Measurements from ENCODE around the gene ZNF485. TPM values are rescaled to one million over a fixed set of nuclear protein-coding genes. Genes with fewer than 3 reads are reported as not detected.
A peak's percentile ranks its signal among the peaks of the same experiment; 100 is the strongest.

ZNF485 gene
- total and polyA plus RNA-seq, 2 donors (not counting 1 experiment from before 2014, with no cell fraction given) = 4.8 to 8.4 TPM

DNA sequence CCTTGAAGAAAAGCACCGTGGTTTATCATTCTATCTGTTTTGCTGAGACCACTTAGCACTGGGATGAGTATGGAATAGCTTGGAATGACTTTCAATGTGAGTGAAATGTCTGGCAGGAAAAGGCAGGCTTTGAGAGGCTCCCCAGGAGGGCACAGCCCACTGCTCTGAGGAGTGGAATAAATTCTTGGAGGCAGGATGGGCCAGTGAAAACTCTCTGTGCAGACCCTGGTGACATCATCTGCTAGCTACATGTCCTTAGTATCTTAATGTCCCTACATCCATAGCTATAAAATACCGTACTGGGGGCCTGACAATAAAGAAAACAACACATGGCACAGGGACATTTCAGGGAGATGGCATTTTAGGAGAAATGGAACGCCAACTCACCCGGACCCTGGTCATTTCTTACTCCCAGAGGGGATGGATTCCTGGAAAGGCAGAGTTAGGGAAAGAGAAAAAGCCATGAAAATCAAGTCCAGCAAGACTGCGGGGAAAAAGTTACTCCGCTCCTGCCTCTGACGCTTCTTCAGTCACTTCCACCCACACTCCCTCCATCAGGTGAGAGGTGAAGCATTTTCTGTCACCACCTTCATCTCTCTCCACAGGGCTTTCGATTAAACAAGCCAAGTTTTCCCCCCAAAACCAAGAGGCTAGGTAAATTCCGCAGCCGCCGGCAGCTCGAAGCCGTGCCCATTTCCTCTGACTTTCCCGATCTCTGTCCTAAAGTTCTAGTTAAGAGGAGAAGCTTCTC lies 32.8 kb upstream of the ZNF485 start:
- Histone ChIP-seq H4K20me1 (ENCODE audit: control insufficient read depth, insufficient read depth, low read length, poor library complexity, severe bottlenecking) (no peaks in the 10 kb centered on the region), H3K4me2 (replicated peaks; ENCODE audit: low read depth, low read length, poor library complexity, severe bottlenecking) (peak overlapping the region; percentile 74), H3K9ac (ENCODE audit: low read length) (no peak overlapping the region), H3K36me3 (replicated peaks in 1 of 2; ENCODE audit: control extremely low read depth in 1 of 2, control insufficient read depth in 1 of 2, extremely low read depth in 1 of 2, insufficient read depth in 2 of 2, low read length in 1 of 2) (no peaks in the 10 kb centered on the region), H3K4me1 (ENCODE audit: control insufficient read depth in 2 of 2, insufficient read depth in 2 of 2, low read length in 2 of 2) (peaks cover 17 to 27% of the 10 kb centered on the region in 2 donors), H3K27me3 (replicated peaks in 1 of 4; ENCODE audit: control extremely low read depth in 1 of 4, control insufficient read depth in 3 of 4, insufficient read depth in 4 of 4, low read length in 3 of 4) (no peaks in the 10 kb centered on the region), H3K79me2 (ENCODE audit: control insufficient read depth, insufficient read depth, low read length) (no peaks in the 10 kb centered on the region), H3K4me3 (ENCODE audit: control extremely low read depth in 1 of 5, extremely low read depth in 1 of 5, insufficient read depth in 1 of 5, low read depth in 2 of 5, low read length in 4 of 5) (peak overlapping the region in 1 of 5 experiments; percentile 60), H3K27ac (ENCODE audit: low read length in 2 of 2) (peak overlapping the region in 1 of 2 donors; percentile 67), H2AFZ (ENCODE audit: insufficient read depth, low read depth, low read length, poor library complexity, severe bottlenecking) (peak overlapping the region; percentile 90), H3K9me3 (ENCODE audit: control extremely low read depth in 1 of 3, control insufficient read depth in 2 of 3, insufficient read depth in 1 of 3, low read length in 2 of 3) (peaks cover 0 to 15% (median 0%) of the 10 kb centered on the region in 3 donors)
- ATAC-seq (ENCODE audit: low read depth) (no peak), DNase-seq (no peak)
- ChIA-PET POLR2A (interaction anchor here (0.5 to 0.6 kb wide), 3 partner anchors 22 to 967 kb away, joined by 3 to 5 read pairs (median 3); no protein-coding TSS in a partner anchor), CTCF (no interaction called here)
- TF ChIP-seq, protein P1, sequence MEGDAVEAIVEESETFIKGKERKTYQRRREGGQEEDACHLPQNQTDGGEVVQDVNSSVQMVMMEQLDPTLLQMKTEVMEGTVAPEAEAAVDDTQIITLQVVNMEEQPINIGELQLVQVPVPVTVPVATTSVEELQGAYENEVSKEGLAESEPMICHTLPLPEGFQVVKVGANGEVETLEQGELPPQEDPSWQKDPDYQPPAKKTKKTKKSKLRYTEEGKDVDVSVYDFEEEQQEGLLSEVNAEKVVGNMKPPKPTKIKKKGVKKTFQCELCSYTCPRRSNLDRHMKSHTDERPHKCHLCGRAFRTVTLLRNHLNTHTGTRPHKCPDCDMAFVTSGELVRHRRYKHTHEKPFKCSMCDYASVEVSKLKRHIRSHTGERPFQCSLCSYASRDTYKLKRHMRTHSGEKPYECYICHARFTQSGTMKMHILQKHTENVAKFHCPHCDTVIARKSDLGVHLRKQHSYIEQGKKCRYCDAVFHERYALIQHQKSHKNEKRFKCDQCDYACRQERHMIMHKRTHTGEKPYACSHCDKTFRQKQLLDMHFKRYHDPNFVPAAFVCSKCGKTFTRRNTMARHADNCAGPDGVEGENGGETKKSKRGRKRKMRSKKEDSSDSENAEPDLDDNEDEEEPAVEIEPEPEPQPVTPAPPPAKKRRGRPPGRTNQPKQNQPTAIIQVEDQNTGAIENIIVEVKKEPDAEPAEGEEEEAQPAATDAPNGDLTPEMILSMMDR (IDR thresholded peaks at IDR 0.05) = no peak
- TF ChIP-seq EZH2 (IDR thresholded peaks at IDR 0.05; ENCODE audit: borderline replicate concordance, insufficient read depth, low read depth, low read length, poor library complexity, severe bottlenecking) = no peak
- H3K4me1 Mint-ChIP-seq = peaks cover 43% of the 10 kb centered on the region
- WGBS (ENCODE audit: insufficient coverage) = 94% methylated on average over 9 of the region's 14 CpGs
- H3K9me3 Mint-ChIP-seq (ENCODE audit: insufficient read depth) = peaks cover 5% of the 10 kb centered on the region
- peak overlapping the region; percentile 80 for H3K4me3 Mint-ChIP-seq
- peak overlapping the region; percentile 76 for H3K27ac Mint-ChIP-seq
- intact Hi-C loops (cut with micrococcal nuclease) = loop anchor here (5.0 to 10.0 kb wide), 3 partner anchors 121 to 789 kb away; partner anchors contain the start of genes BMS1 and CSGALNACT2
- no peaks in the 10 kb centered on the region for H3K27me3 Mint-ChIP-seq

Data from B cell (primary cell).